Transverse colon (tissue), 4 donors: ENCODE data around the gene HSBP1. TPM values are rescaled to one million over a fixed set of nuclear protein-coding genes. Genes with fewer than 3 reads are reported as not detected.

ENCODE experiments used
- DNase-seq: peaks from one replicate; pipeline ENCODE4 v3.0.0-alpha.2; 2019
- H3K27ac ChIP-seq, 4 donors: fragments of 200-600 bp; sonication (generic); 2 replicates each; pipeline ENCODE4 v1.5.1; 2016 to 2018; ENCODE audit warnings: inconsistent platforms in 4 of 4
- H3K27me3 ChIP-seq: fragments of 200-600 bp; sonication (generic); 2 replicates; pipeline ENCODE4 v1.5.1; 2017; ENCODE audit warnings: inconsistent platforms
- H3K36me3 ChIP-seq, 4 donors: fragments of 200-600 bp; sonication (generic); 2 replicates each; pipeline ENCODE4 v1.5.1; 2017 to 2019; ENCODE audit warnings: inconsistent platforms in 4 of 4
- H3K4me1 ChIP-seq, 4 donors: fragments of 200-600 bp; sonication (generic); 2 replicates each; pipeline ENCODE4 v1.5.1; 2017 to 2020; ENCODE audit warnings: inconsistent platforms in 4 of 4
- H3K4me3 ChIP-seq, 4 donors: fragments of 200-600 bp; sonication (generic); 1 replicate in 1 of 4; 2 replicates in 3 of 4; pipeline versions ENCODE4 v1.5.1 to v1.6.1; 2017 to 2019; ENCODE audit warnings: inconsistent platforms in 4 of 4
- H3K9me3 ChIP-seq, 2 donors: fragments of 200-600 bp; sonication (generic); 2 replicates each; pipeline ENCODE4 v1.5.1; 2017 to 2019; ENCODE audit warnings: inconsistent platforms in 2 of 2
- EP300 ChIP-seq: sonication (generic); formaldehyde crosslinking; IDR thresholded peaks from one replicate; pipeline ENCODE4 v1.6.1; 2017; ENCODE audit warnings: antibody characterized with exemption, low read depth
- POLR2A ChIP-seq: fragments of 450-650 bp; IDR thresholded peaks from one replicate; pipeline ENCODE4 v1.6.1; 2016; ENCODE audit warnings: antibody characterized with exemption, mild to moderate bottlenecking, moderate library complexity
- POLR2AphosphoS5 ChIP-seq, 3 donors: sonication (generic); formaldehyde crosslinking; IDR thresholded peaks; one replicate each; pipeline ENCODE4 v1.6.1; 2016; ENCODE audit warnings: antibody characterized with exemption in 3 of 3
- WGBS, 2 donors: methylation state at CpG; one replicate each; pipeline ENCODE4 v1.1.5; 2018; ENCODE audit warnings: low coverage in 1 of 2; 5-methylcytosine and 5-hydroxymethylcytosine counted together
- in situ Hi-C, 4 donors: fragments of 200-750 bp; cut with MboI; loops; one replicate each; pipeline versions ENCODE4 v1.15.0 to v1.15.1; 2017; ENCODE audit warnings: low sequenced_read_pairs in 3 of 4, low pct_ligation_motif_present in 1 of 4, low pct_unique_long_range_greater_than_20kb in 1 of 4
- intact Hi-C: fragments of 100-400 bp; cut with DNase I; formaldehyde crosslinking; loops from one replicate; pipeline ENCODE4 v1.15.1; 2023; ENCODE audit warnings: low total_unique reads
- total RNA-seq, 4 donors: library from RNA; depleted of rRNA; stranded (reverse); fragments of >200 nt; gene quantifications; one replicate each; pipeline ENCODE4 v1.1.0, GENCODE V29; 2016
- TF ChIP-seq, protein P1 (sequence below), 5 experiments: fragments of 200-600 bp in 3 of 5; fragments of 450-650 bp in 2 of 5; sonication (generic) in 3 of 5; IDR thresholded peaks; 1 replicate in 2 of 5; 2 replicates in 3 of 5; pipeline ENCODE4 v1.5.1; 2016 to 2017; ENCODE audit warnings: antibody characterized with exemption in 5 of 5, inconsistent platforms in 3 of 5, mild to moderate bottlenecking in 2 of 5, moderate library complexity in 1 of 5

Gene HSBP1
- total RNA-seq, 4 donors from 2014 or later, result 3.4 to 14.0 (median 10.8) TPM

DNA sequence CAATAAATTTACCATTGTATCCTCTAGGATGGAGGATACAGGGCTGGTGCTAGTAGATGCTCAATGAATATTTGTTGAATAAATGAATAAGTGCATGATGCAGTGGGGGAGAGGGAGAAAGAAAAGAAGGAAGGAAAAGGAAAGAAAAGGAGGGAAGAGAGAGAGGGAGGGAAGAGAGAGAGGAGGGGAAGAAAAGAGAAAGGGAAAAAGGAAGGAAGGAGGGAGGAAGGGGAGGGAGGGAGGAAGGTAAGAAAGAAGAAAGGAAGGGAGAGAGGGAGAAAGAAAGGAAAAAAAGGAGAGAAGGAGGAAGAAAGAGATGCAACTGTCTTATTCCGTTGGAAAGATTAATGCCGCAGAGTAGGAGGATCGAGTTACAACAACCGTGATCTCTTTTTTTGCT lies 30.4 kb downstream of the HSBP1 start:
- intact Hi-C loops (no loop called here), in situ Hi-C loops (no loop called here)
- 84 to 93% methylated on average over 4 of the region's 4 CpGs for WGBS, 2 donors
- Histone ChIP-seq H3K27me3 (no peaks in the 10 kb centered on the region), H3K36me3 (no peaks in the 10 kb centered on the region), H3K4me3 (no peak overlapping the region), H3K4me1 (peaks cover 0 to 3% (median 0%) of the 10 kb centered on the region in 4 donors), H3K27ac (no peak overlapping the region), H3K9me3 (no peaks in the 10 kb centered on the region)
- TF ChIP-seq EP300, result no peak
- TF ChIP-seq, protein P1, sequence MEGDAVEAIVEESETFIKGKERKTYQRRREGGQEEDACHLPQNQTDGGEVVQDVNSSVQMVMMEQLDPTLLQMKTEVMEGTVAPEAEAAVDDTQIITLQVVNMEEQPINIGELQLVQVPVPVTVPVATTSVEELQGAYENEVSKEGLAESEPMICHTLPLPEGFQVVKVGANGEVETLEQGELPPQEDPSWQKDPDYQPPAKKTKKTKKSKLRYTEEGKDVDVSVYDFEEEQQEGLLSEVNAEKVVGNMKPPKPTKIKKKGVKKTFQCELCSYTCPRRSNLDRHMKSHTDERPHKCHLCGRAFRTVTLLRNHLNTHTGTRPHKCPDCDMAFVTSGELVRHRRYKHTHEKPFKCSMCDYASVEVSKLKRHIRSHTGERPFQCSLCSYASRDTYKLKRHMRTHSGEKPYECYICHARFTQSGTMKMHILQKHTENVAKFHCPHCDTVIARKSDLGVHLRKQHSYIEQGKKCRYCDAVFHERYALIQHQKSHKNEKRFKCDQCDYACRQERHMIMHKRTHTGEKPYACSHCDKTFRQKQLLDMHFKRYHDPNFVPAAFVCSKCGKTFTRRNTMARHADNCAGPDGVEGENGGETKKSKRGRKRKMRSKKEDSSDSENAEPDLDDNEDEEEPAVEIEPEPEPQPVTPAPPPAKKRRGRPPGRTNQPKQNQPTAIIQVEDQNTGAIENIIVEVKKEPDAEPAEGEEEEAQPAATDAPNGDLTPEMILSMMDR (IDR thresholded peaks at IDR 0.05), result no peak
- no peak for TF ChIP-seq POLR2AphosphoS5 (IDR thresholded peaks at IDR 0.05)
- TF ChIP-seq POLR2A, result no peak
- no peak for DNase-seq

DNA sequence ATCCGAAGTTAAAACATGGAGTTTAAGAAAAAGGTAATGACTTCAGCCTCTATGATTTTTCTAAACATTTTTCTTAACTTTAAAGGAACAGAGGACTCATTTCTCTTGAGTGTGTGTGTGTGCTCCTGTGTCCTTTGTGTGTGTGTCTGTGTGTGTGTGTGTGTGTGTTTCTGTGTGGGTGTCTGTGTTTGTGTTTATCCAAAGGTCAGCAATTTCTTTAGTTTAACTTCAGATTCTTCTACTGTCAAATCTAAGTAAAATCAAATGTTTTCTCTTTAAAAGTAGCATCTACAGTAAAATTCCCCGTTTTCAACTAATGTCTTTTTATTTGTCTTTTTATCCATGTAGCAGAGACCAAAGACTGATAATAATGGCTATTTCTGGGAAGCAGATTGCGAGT lies 31.8 kb downstream of the HSBP1 start:
- H3K4me3 ChIP-seq, result no peak overlapping the region
- H3K9me3 ChIP-seq, result no peaks in the 10 kb centered on the region
- in situ Hi-C loops (no loop called here), intact Hi-C loops (no loop called here)
- TF ChIP-seq, protein P1 (IDR thresholded peaks at IDR 0.05), result no peak
- TF ChIP-seq EP300, result no peak
- TF ChIP-seq POLR2A, result no peak
- TF ChIP-seq POLR2AphosphoS5 (IDR thresholded peaks at IDR 0.05), result no peak
- DNase-seq, result no peak
- peaks cover 0 to 3% (median 0%) of the 10 kb centered on the region in 4 donors for H3K4me1 ChIP-seq
- no peaks in the 10 kb centered on the region for H3K36me3 ChIP-seq
- WGBS, 2 donors, result 55 to 66% methylated on average over 3 of the region's 3 CpGs
- no peaks in the 10 kb centered on the region for H3K27me3 ChIP-seq
- H3K27ac ChIP-seq, result no peak overlapping the region

DNA sequence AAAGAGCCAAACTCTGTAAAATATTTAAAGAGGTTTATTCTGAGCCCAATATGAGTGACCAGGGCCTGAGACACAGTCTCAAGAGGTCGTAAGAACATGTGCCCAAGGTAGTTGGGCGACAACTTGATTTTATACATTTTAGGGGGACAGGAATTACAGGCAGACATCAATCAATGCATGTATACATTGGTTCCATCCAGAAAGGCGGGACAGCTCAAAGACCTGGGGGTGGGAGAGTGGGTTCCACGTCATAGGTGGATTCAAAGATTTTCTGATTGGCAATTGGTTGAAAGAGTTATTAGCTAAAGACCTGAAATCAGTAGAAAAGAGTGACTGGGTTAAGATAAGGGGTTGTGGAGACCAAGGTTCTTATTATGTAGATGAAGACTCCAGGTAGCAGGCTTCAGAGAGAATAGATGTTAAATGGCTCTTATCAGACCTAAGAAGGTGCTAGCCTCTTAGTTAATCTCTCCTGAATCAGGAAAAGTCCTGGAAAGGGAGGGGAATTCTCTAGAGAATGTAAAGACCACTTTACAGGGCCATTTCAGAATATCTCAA lies 32.4 kb downstream of the HSBP1 start:
- Histone ChIP-seq H3K4me3 (no peak overlapping the region), H3K27ac (no peak overlapping the region), H3K4me1 (peaks cover 0 to 3% (median 0%) of the 10 kb centered on the region in 4 donors), H3K27me3 (no peaks in the 10 kb centered on the region), H3K9me3 (no peaks in the 10 kb centered on the region), H3K36me3 (no peaks in the 10 kb centered on the region)
- no peak for DNase-seq
- in situ Hi-C loops (no loop called here), intact Hi-C loops (no loop called here)
- 67 to 87% methylated on average over 4 of the region's 4 CpGs for WGBS, 2 donors
- TF ChIP-seq POLR2AphosphoS5 (IDR thresholded peaks at IDR 0.05) (no peak), POLR2A (no peak), EP300 (no peak)
- TF ChIP-seq, protein P1 (IDR thresholded peaks at IDR 0.05), result no peak

DNA sequence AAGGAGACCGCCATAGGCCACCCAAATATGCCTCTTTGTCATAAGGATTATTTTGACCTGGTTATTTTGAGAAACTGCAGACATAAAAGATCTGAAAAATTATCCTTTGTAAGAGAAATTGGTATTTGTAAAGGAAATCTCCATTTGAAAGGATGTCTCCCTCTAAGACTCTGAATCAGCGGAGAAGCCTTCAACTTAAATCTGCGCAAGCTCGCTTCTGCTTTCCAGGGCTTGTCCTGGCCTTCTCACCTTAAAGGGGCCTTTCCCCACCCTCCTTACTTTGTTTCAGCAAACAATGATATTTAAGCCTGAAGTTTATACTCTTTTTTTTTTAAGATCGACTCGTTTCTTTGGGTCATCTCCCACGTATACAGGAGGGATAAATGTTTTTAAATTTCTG lies 34.5 kb downstream of the HSBP1 start:
- no peaks in the 10 kb centered on the region for H3K27me3 ChIP-seq
- no peak for TF ChIP-seq POLR2AphosphoS5 (IDR thresholded peaks at IDR 0.05)
- TF ChIP-seq, protein P1 (IDR thresholded peaks at IDR 0.05), result no peak
- no peak for TF ChIP-seq POLR2A
- no peak for TF ChIP-seq EP300
- H3K4me1 ChIP-seq, result no peaks in the 10 kb centered on the region
- no peak overlapping the region for H3K4me3 ChIP-seq
- no peak overlapping the region for H3K27ac ChIP-seq
- 69 to 79% methylated on average over 6 to 7 of the region's 7 CpGs for WGBS, 2 donors
- DNase-seq, result no peak
- in situ Hi-C loops, result no loop called here
- intact Hi-C loops, result no loop called here
- no peaks in the 10 kb centered on the region for H3K9me3 ChIP-seq
- H3K36me3 ChIP-seq, result no peaks in the 10 kb centered on the region
